HG03039 (cell line): ENCODE measurements around the gene BACH2.

Experiments
- ATAC-seq: cut with Tn5 transposase; IDR thresholded peaks from one replicate; pipeline ENCODE4 v1.9.1; 2021; ENCODE audit warnings: mild to moderate bottlenecking, moderate library complexity; ENCODE audit not compliant: unreplicated experiment

The BACH2 gene

DNA sequence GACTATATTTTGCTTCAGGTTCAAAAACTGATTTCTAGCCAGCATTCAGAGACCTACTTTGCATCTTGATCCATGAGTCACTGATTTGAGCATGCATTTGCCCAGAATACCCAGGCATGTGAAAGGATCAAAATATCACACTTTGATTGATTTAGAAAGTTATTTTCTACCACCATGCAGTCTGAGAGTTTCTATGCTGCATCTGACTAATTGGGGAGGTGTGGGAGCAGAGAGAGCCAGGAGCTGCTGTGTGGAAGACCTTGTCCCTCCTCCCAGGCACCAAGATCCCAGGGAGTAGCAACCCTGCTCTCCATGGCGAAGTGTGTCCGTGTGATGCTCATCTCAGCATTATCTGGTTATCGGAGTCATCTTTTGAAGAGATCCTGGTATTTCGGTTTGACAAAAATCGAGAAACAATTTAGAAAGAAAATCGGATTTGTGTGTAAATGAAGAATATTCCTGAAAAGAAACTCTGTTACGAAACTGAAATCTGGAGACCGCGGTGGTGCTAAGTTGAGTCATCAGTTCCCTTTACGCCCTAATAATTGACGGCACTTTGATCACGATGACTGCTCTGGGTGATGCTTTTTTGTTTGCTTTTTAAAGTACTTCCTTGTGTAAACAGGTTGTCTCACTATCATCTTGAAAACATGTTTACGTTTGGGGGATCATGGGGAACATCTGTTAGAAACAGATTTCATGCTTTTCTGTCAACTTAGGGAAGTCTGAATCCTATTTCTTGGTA lies 193.4 kb downstream of the BACH2 start:
- peak; percentile 60 for ATAC-seq

DNA sequence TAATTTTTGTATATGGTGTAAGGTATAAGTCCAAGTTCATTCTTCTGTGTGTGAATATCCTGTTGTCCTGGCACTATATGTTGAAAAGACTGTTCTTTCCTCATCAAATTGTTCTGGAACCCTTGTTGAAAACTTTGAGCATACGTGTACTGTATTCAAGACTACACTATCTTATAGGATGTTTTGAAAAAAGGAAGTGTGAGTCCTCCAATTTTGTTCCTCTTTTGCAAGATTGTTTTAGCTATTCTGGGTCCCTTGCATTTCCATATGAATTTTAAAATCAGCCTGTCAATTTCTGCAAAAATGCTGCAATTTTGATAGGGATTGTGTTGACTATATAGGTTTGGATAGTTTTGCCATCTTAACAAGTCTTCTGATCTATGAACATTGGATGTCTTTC lies 195.2 kb downstream of the BACH2 start:
- ATAC-seq = no peak

DNA sequence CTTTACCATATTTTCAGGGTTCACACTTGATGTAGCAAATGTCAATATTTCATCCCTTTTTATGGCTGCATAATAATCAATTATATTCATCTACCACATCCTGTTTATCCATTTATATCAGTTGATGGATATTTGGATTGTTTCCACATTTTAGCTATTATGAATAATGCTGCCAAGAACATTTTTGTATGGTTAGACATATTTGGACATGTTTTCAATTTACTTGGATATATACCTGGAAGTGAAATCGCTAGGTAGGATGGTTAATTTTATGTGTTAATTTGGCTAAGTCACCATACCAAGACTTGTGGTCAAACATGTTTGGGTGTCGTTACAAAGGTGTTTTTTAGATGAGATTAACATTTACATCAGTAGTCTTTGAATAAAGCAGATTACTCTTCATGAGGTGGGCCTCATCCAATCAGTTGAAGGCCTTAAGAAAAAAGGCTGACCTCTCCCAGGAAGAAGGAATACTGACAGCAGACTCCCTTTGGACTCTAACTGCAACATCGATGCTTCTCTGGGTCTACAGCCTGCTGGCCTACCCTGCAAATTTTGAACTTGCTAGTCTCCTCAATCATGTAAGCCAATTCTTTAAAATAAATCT lies 196.5 kb downstream of the BACH2 start:
- ATAC-seq = no peak

DNA sequence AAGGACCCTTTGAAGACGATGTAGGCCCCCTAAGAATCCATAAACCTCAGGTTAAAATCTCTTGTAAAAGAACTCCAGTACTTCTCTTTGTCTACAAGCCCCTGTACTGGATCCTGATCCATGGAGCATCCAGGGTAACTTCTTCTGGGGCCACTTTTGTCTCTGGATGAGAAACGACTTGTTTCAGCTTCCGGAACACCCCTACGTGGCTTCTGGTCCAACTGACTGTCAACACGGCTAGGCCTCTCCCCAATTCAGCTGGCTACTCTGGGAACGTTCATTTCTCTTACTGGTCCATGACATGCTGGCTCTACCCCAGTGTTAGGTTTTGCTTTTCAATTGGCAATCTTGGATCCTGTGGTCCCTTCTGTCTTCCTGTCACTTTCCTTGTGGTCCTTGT lies 198.0 kb downstream of the BACH2 start:
- ATAC-seq = no peak

DNA sequence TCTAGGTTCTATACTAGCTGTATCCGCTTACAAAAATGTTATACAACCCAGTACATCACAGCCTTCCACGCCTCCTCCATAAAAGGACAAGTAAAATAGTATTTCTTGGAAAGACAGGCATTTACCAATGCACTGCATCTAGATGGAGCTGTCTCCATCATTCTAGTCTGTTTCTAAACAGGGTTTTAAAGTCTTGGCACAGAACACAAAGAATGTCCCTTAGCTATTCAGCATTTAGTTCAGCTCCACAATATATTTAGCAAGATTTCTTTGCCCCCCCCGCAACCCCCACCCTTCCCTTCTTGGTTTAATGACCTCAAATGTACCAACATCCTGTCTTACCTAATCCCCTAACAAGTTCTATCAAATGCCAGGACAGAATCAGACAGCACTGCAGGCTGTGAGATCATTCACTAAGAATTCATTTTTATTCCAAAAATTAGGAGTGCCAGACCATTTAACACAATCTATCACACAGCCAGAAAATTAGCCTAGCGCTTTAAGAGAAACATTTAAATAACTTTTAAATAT lies 198.6 kb downstream of the BACH2 start:
- no peak for ATAC-seq

DNA sequence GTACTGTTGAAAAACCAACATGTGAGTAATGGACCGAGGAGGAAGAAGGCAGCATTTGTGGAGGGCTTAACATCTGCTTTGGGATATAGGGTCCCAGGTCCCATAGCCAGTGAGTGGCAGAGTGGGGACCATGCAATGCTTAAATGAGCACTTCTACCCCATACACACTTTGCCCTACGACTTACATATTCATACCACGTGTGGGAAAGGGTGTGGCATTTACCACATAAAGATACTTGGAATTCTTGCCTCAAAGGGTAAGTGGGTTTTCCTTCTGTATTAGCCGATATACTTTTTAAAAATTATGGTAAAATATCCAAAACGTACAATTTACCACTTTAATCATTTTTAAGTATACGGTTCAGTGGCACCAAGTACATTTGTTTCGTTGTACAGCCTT lies 199.3 kb downstream of the BACH2 start:
- no peak for ATAC-seq

DNA sequence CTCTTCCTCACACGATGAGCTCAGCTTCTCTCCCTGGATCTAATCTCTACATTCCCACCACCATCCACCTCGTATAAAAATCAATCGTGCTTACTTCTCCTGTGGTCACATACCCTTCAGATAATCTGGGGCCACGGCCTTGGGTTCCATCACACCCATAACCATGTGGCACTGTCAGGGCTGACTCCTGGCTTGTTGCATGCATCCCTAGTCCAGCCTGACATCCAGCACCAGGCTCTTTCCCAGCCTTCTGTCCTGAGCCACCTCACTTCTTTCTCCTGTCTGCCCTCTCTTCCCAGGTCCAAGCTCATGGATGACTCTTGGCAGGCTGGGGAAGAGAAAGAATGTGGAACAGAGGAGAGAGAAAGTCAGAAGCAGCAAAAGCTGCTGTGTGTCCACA lies 199.8 kb downstream of the BACH2 start:
- no peak for ATAC-seq

DNA sequence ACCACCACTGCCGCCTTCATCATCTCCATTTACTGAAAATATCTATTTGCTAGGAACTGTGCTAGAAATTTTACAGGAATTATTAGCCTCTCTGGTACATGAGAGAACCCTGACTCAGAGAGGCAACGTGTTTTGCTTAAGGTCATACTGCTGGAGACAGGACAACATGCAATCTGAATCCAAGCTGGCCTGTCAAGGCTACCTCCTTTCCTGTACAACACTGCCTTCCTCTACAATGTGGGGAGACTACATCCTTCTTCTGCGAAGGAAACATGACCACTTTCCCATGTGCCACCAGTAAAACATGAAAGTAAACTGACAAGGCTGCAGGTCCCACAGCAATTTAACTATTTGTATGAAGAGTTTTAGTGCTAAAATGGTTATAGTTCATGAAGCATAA lies 200.9 kb downstream of the BACH2 start:
- no peak for ATAC-seq

DNA sequence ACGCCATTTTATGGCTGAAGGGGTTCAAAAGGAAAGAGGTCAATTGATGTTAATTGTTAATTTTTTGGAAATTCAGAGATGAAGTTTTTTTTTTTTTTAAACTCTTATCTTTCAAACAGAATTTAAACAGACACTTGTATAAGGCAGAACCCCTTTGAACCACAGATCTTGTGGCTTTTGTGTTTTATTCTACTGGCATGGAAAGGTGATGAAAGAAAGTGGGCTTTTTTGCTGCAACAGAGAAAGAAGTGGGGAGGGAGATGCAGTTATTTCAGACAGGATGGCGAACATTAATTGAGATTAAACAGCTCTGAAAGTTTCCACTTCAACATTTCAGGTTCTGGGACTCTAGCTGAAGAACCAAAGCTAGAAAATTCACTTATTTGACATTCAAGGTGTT lies 201.5 kb downstream of the BACH2 start:
- ATAC-seq = no peak

DNA sequence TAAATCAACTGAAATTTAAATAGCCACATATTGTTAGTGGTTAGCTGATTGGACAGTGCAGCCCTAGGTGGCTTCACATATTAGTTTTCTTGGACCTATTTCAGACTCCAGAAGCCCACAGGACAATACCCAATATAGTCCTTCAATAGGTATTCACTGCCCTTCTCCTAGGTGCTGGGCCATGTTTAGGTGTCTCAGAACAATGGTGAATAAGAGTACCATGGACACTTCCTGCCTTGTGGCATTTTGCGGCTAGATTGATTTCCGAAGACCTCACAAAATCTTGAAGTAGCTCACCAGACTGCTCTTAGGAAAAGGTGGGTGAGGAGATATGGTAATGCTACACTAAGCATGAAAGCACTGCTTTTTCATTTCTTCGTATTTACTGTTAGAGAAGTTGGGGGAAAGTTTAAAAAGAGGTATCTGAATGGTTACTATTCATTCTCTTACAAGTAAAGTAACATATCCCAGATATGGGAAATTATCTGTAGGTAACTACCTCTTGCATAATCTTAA lies 203.0 kb downstream of the BACH2 start:
- no peak for ATAC-seq

DNA sequence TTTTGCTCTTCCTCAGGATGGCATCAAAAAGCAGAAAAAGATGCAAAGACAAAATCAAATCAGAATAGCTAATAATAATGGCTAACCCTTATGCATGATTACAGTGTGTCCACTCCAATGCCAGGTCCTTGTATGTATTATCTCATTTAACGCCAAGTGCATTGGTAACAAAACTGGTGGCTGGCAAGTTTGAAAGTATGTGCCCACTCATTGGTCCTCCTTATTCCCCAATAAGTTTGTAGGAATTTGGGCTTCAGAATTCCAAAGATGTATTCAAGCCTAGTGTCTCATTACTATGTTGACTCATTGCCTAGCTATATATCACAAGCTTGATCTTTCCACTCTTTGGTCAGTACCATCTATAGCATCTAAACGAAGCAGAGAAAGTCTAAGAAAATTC lies 205.8 kb downstream of the BACH2 start:
- ATAC-seq = no peak

DNA sequence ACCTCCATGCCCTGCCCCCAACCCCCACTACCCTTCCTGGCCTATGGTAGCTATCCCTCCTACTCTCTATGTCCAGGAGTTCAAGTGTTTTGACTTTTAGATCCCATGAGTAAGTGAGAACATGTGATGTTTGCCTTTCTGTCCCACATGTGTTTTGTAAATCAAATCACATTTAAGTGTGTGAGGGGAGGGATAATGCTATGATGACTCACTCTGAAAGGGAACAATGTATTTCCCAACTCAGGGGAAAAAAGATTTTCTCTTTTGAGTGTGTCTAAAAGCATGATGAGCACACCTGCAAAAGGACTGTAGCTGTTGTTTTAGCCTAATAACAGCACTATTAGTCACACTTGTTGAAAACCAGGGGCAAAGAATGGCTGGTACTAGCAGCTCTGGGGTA lies 208.6 kb downstream of the BACH2 start:
- no peak for ATAC-seq

DNA sequence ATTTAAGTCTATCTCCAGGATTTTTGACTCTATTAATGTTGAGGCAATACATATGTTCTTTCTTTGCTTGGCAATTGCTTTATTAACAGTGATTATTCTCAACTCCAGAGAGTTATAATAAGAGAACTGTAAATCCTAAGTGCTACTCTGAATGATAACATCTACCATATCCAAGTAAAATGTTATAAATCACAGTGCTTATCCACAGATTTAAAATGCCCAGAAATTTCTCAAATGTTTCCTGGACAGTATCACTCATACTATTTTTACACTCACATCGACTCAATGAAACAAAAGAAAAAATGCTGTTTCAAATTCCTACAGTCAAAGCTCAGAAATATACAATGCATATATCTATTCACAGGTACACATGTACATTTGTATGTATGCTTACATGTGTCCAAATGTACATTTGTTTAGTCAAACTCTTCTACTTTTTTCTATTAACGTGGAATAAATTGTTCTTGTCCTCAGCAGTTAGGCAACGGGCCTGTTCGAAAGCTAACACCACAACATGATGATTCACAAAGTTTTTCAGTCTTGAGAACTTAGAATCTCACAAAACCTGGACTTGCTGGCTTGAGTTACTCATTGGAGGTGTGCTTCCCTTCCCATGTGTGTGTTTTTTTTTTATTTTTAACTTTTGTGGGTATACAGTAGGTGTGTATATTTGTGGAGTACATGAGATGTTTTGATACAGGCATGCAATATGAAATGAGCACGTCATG lies 209.4 kb downstream of the BACH2 start:
- no peak for ATAC-seq

DNA sequence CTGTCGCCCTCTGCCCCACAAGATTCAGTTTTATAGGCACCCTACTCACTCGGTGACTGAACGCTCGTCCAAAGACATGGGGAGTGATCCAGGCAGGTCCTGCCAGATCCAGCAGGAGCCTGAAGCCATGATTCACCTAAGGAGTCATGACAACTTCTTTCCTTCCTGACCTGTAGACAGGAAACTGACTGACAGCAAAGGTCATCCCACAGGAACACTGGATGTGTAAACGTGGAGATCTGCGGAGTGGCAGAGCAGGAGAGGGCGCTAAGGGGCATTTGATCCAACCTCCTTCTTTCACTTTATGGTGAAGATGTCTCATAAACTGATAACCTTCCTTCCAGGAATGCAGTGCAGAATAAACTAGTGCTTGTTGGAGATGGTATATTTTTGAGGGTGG lies 210.1 kb downstream of the BACH2 start:
- ATAC-seq = no peak

DNA sequence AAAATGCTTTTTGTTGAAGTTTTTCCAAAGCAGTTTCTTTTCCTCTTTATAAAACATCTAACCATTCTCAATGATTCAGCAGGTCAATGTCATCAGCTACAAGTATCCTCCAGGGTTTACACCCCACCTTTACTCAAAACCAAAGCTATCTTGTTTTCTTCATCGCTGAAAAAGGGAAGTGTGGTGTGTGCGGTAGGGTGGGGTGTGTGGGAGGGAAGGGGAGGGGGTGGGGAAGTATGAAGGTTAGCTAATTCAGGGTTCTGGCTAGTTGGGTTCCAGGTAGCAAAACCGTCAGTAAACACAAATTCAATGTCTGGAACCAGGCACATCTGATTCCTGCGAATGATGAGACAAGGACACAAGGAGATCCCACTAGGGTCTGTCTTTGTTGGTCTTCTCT lies 212.8 kb downstream of the BACH2 start:
- no peak for ATAC-seq

DNA sequence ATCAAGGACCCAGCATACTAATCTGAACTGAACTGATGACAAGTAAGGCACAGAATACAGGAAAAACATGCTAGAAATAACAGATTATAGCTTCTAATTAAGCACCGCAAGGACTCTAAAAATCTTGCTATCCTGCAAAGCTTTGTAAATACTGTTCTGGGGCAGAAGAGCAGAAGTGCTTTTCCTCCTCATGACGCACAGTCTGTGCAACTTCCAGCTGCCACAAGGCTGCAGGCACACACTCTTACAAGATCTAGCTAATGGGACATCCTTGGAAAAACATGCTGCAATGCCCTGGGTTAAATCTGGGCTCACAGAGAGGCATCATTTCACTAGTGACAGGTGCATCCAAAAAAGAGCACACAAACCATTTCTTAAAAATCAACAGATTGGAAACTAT lies 213.8 kb downstream of the BACH2 start:
- ATAC-seq = no peak

DNA sequence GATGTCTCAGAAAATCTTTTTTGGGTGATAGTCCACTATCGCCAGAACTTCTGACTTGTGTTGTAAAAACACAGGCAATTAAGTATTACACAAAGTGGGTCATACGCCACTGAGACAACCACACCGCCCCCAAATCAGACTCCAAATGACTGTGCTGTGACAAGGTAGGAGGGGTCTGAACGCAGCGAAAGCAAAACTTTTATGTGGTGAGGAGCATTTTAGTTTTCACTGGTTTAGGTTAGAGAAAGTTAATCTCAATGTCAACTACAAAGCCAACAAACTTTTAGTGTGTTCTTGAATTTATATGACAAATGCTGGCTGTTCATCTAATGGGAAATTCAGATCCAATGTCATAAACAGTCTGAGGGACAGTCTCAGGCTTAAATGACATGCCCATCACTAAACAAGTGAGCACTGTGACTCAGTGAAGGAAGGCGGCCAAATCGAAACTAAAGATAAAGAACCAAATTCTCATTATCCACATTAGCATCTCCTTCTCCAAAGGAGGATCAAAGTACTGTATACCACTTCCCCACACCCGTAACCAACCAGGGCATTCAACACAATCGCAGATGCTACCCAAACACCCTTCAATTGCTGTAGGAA lies 215.7 kb downstream of the BACH2 start:
- peak; percentile 74 for ATAC-seq

DNA sequence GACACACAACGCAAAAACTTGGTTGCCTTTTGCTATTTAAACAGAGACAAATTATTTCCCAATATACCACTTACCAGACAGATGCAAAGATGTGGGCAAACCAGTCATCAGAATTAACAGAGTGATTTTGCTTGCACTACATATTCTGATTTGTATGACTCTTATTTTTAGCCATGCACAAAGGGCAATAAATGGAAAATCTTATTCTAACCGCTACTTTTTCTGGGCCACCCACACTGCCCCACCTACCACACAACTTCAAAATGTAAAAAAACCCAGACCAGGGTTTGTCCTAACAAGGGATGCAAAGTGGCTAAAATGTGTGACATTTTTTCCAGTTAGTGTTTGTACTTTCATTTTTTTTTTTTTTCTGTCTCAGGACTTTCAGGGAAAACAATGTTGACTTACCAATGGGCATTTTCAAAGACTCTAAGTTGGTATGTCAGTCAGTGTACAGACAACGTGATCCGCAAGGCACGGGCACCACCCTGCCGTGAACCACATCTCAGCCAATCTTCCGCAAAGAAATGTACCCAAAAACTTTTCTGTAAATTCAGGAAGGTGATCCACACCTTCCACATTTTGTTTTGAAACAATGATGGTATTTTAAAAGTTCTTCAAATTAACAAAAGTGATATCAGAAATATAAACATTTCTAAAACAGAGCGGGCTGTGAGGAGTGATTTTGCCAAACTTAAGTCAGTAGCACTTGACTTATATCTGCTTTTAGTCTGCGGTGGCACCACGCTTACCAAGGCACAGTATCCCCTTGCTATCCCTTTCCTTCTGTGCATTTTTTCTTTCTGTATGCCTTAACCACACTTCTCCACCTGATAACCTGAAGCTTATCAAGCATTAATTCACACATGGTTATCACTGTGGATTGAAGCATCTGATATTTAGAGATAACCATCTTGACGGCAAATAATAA lies 216.8 kb downstream of the BACH2 start:
- ATAC-seq = no peak

DNA sequence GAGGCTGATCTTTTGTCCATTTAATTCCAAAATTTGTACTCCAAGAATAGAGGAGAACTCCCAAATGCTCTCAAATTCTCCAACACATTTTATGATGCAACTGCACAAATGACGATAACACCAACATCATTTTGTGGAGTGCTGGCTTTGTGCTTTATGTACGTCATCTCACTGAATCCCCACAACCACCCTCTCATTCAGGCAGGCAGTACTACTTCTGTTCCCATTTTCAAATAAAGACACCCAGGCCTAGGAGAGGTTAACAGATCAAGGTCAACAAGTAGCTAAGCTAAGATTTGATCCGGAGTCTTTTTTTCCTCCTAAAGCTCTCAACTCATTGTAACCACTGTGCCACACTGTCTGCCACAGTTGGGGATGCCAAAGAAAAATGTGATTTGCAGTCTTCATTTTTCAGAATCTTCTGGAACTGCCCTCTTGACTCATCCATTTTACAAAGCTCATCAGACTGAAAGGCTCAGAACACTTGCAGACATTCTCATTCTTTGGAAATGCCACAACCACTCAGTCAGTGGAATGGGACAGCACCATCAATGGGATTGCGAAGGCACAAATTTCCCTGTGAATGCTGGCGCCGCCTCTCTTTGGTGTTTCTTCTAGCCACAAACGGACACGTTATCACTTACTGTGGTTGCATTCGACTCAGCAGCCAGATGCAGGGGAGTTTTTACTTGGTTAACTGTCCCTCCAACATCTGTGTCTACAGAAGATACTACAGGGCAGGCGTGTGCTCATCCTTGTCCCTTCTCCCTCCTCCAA lies 217.9 kb downstream of the BACH2 start:
- no peak for ATAC-seq
